BJ (cell line): Measurements from ENCODE around the gene G6PC3. TPM values are rescaled to one million over a fixed set of nuclear protein-coding genes. Genes with fewer than 3 reads are reported as not detected.

Experiments used
- CTCF ChIA-PET: fragments of 350-600 bp; formaldehyde crosslinking; extraction: SDS; loops from one replicate; lab custom pipeline; 2021; ENCODE audit warnings: antibody characterized with exemption, inconsistent platforms; lab: Yijun Ruan, JAX
- POLR2A ChIA-PET: fragments of 300-600 bp; sonication (Branson Sonifier 250); formaldehyde crosslinking; extraction: SDS; loops from one replicate; lab custom pipeline; 2021; ENCODE audit warnings: antibody characterized with exemption; lab: Charles Lee
- DNase-seq: peaks from one replicate; pipeline ENCODE4 v3.0.0-alpha.2; 2011; ENCODE audit warnings: low read depth
- H3K27me3 ChIP-seq: 2 replicates; pipeline ENCODE4 v1.6.0; 2011; ENCODE audit warnings: low read length; ENCODE audit not compliant: control insufficient read depth, insufficient read depth
- H3K36me3 ChIP-seq: 2 replicates; pipeline ENCODE4 v1.5.1; 2011; ENCODE audit warnings: low read length; ENCODE audit not compliant: control insufficient read depth, insufficient read depth
- H3K4me3 ChIP-seq: 2 replicates; pipeline ENCODE4 v1.5.1; 2011; ENCODE audit warnings: low read depth, mild to moderate bottlenecking, control low read depth, low read length
- CTCF ChIP-seq: IDR thresholded peaks from 2 replicates; pipeline ENCODE4 v1.5.1; 2011; ENCODE audit warnings: low read depth, mild to moderate bottlenecking, control low read depth, inconsistent platforms, low read length, moderate library complexity; ENCODE audit not compliant: insufficient read depth
- polyA plus RNA-seq: library from polyadenylated mRNA; depleted of rRNA; stranded (reverse); fragments of >200 nt; gene quantifications from 2 replicates; pipeline ENCODE4 v1.2.3, GENCODE V29; 2011

G6PC3 gene
- polyA plus RNA-seq, 1 experiment = 151 TPM

- TF ChIP-seq CTCF = no peak
- ChIA-PET POLR2A (no interaction called here), CTCF (interaction anchor here (1.0 kb wide), 1 partner anchor 30 kb away, joined by 3 read pairs; no protein-coding TSS in a partner anchor)
- Histone ChIP-seq H3K36me3 (peaks cover 15% of the 10 kb centered on the region), H3K4me3 (no peak overlapping the region), H3K27me3 (no peaks in the 10 kb centered on the region)
- DNase-seq = no peak
Measured at GRCh38 chr17:44037471-44037870, 33.1 kb upstream of the G6PC3 start.

GRCh38 chr17:44038604-44039011 is 31.9 kb upstream of the G6PC3 start:
- ChIA-PET CTCF (interaction anchor here (1.0 to 2.1 kb wide), 3 partner anchors 31 to 95 kb away, joined by 3 to 7 read pairs (median 4); no protein-coding TSS in a partner anchor), POLR2A (no interaction called here)
- Histone ChIP-seq H3K4me3 (no peak overlapping the region), H3K27me3 (no peaks in the 10 kb centered on the region), H3K36me3 (peaks cover 13% of the 10 kb centered on the region)
- TF ChIP-seq CTCF = no peak
- DNase-seq = no peak

GRCh38 chr17:44039829-44040635 is 30.5 kb upstream of the G6PC3 start:
- H3K4me3 ChIP-seq = no peak overlapping the region
- H3K27me3 ChIP-seq = no peaks in the 10 kb centered on the region
- DNase-seq = no peak
- CTCF ChIA-PET = interaction anchor here (1.3 to 5.3 kb wide), 8 partner anchors 12 to 96 kb away, joined by 4 to 41 read pairs (median 7); no protein-coding TSS in a partner anchor
- H3K36me3 ChIP-seq = peaks cover 10% of the 10 kb centered on the region
- no peak for TF ChIP-seq CTCF
- POLR2A ChIA-PET = no interaction called here

- TF ChIP-seq CTCF = no peak
- no peaks in the 10 kb centered on the region for H3K27me3 ChIP-seq
- no peaks in the 10 kb centered on the region; the same call in 1 of the 2 replicates for H3K36me3 ChIP-seq
- H3K4me3 ChIP-seq = no peak overlapping the region
- DNase-seq = no peak
- POLR2A ChIA-PET = no interaction called here
- CTCF ChIA-PET = interaction anchor here (0.5 to 5.3 kb wide), 14 partner anchors 13 to 292 kb away, joined by 3 to 42 read pairs (median 4); partner anchors contain the start of genes HDAC5 and PPY
Measured at GRCh38 chr17:44043272-44043696, 27.3 kb upstream of the G6PC3 start.

GRCh38 chr17:44044071-44044470 is 26.5 kb upstream of the G6PC3 start:
- ChIA-PET POLR2A (no interaction called here), CTCF (interaction anchor here (0.6 to 5.3 kb wide), 9 partner anchors 14 to 287 kb away, joined by 3 to 42 read pairs (median 4); partner anchors contain the start of gene PPY)
- TF ChIP-seq CTCF = no peak
- no peak overlapping the region for H3K4me3 ChIP-seq
- no peaks in the 10 kb centered on the region; the same call in 1 of the 2 replicates for H3K36me3 ChIP-seq
- no peak for DNase-seq
- no peaks in the 10 kb centered on the region for H3K27me3 ChIP-seq
